Muscle layer of duodenum (tissue), 2 donors: Measurements from ENCODE around the gene KLK15.
"Not testable (repeated sequence)": the region's sequence is repeated elsewhere in the genome, so short reads cannot be mapped to it uniquely, and the experiment has no call there.

ENCODE experiments used
- H3K27ac ChIP-seq: one replicate; pipeline ENCODE4 v1.7.0; 2013; ENCODE audit warnings: mild to moderate bottlenecking, low read length
- H3K27me3 ChIP-seq: one replicate; pipeline ENCODE4 v1.7.0; 2013; ENCODE audit warnings: low read depth, mild to moderate bottlenecking, control low read depth, low read length
- H3K36me3 ChIP-seq, 2 donors: one replicate each; pipeline ENCODE4 v1.7.0; 2013; ENCODE audit warnings: low read length in 2 of 2, control low read depth in 1 of 2, mild to moderate bottlenecking in 1 of 2; ENCODE audit not compliant: insufficient read depth in 2 of 2, control insufficient read depth in 1 of 2
- H3K4me1 ChIP-seq, 2 donors: one replicate each; pipeline ENCODE4 v1.7.0; 2013; ENCODE audit warnings: low read length in 2 of 2, mild to moderate bottlenecking in 2 of 2, control low read depth in 1 of 2, moderate library complexity in 1 of 2; ENCODE audit not compliant: insufficient read depth in 2 of 2, control insufficient read depth in 1 of 2
- H3K4me3 ChIP-seq, 2 donors: one replicate each; pipeline ENCODE4 v1.7.0; 2013; ENCODE audit warnings: low read length in 2 of 2, low read depth in 1 of 2, mild to moderate bottlenecking in 1 of 2
- H3K9me3 ChIP-seq, 2 donors: one replicate each; pipeline ENCODE4 v1.7.0; 2013; ENCODE audit warnings: low read length in 2 of 2, control low read depth in 1 of 2, mild to moderate bottlenecking in 1 of 2; ENCODE audit not compliant: control insufficient read depth in 1 of 2
- donor health status: healthy.

The KLK15 gene

DNA sequence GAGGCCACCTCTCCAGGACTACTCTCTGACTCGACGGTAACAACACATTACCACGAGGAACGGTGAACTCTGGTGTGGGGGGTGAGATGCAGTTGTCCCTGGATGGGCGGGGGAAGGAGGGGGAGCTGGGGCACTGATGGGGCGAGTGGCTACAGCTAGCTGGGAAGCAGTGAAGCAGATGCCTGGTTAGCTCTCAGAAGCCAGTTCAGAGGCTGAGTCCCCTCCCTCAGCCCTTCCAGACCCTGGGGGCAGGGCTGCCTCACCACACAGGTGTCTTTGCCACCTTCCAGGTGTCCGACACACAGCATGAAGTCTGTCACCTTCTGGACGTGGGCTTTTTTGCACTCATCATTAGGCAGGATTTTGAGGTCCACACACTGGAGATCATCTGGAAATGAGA lies 13.7 kb downstream of the KLK15 start:
- H3K9me3 ChIP-seq = no peaks in the 10 kb centered on the region
- no peak overlapping the region for H3K4me3 ChIP-seq
- H3K4me1 ChIP-seq = peaks cover 0 to 11% of the 10 kb centered on the region in 2 donors
- peaks cover 22% of the 10 kb centered on the region for H3K27me3 ChIP-seq
- no peaks in the 10 kb centered on the region for H3K36me3 ChIP-seq
- H3K27ac ChIP-seq = no peak overlapping the region

DNA sequence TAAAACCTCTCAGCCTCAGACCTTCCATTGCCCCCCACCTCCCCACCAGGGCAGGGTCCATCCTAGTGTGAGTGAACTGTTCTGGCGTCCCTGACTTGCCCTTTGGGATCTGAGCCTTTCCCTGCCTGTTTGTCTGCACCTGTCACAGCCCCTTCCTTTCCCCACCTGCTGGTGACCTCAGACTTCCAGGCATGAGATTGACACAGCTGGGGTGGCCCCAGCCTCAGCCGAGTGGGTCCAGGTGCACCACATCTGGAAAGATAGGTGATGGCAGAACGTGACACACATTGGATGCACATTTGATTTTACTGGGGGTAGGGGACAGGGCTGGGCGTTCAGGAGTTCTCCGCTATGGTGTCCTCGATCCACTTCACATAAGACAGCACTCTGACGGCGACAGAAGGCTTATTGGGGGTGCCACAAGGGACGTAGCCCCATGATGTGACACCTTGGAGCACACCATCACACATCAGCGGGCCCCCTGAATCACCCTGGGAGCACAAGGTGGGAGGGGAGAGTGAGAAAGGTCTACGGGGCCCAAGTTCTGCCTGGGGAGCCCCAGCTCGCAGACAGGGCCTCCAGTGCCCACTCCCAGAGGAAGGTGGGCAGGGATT lies 14.4 kb downstream of the KLK15 start:
- peaks cover 0 to 11% of the 10 kb centered on the region in 2 donors for H3K4me1 ChIP-seq
- no peak overlapping the region for H3K4me3 ChIP-seq
- no peak overlapping the region for H3K27ac ChIP-seq
- peaks cover 22% of the 10 kb centered on the region for H3K27me3 ChIP-seq
- no peaks in the 10 kb centered on the region for H3K36me3 ChIP-seq
- H3K9me3 ChIP-seq = no peaks in the 10 kb centered on the region

DNA sequence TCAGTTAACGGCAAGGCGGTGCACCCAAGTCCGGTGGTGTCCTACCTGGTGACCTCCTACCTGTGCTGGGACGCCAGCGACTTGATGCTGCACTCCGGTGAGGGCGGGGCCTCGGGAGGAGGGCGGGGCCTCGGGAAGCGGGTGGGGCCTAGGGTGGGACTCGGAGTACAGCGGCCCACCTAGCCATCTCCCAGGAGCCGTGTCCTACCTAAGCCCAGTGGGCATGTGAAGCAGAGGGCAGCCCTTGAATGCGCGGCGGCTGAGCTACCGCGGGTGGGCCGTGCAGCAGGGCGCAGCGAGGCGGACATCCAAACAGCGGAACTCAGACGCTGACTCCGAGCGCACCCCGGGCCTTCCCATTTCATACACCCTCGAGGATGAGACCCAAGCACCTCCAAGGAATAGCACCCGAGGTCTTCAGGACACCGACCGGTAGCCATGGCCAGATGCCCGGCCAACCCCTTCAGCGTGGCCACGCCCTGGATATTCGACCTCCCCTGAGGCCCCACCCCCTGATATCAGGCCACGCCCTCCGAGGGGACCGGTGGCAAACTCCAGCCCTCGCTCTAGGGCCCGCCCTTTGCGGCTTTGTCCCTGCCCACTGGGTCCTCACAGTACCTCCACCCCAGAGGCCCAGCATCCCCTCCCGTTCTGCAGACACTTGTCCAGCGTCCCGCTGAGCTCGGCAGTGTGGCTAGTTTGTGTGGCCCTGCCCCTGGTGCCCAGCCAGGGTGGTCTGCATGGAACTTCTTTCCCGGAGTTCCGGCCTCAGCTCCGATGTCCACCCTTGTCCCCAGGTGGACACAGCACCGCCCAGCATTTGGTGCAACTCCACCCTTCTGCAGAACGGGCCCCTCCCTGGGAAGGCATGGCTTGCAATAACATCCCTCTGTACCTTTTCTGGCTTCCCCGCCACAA lies 15.2 kb downstream of the KLK15 start:
- Histone ChIP-seq H3K4me3 (peak overlapping the region; percentile 36 to 42), H3K36me3 (no peaks in the 10 kb centered on the region), H3K9me3 (no peaks in the 10 kb centered on the region), H3K27me3 (peaks cover 22% of the 10 kb centered on the region), H3K4me1 (peaks cover 0 to 11% of the 10 kb centered on the region in 2 donors), H3K27ac (no peak overlapping the region)

DNA sequence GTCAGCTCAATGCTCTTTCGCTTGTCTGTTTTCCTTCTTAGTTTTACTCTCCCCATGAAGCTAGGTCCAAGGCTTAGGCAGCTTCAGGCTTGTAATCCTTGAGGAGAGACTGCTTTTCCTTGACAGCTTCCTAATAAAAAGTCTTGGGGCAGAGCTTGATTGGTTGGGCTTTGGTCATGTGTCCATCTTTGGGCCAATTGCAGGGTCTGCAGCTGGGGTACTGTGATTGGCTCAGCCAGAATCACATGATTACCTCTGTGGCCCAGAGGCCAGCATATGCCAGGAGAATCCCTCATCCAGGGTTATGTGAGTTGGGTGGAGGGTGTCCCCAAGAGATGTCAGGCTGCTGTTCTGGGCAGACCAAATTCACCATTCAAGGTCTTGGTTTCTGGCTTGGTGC lies 17.9 kb downstream of the KLK15 start:
- H3K9me3 ChIP-seq = no peaks in the 10 kb centered on the region
- H3K36me3 ChIP-seq = no peaks in the 10 kb centered on the region
- H3K27me3 ChIP-seq = peaks cover 15% of the 10 kb centered on the region
- H3K4me3 ChIP-seq = no peak overlapping the region
- peaks cover 0 to 8% of the 10 kb centered on the region in 2 donors for H3K4me1 ChIP-seq
- H3K27ac ChIP-seq = no peak overlapping the region

DNA sequence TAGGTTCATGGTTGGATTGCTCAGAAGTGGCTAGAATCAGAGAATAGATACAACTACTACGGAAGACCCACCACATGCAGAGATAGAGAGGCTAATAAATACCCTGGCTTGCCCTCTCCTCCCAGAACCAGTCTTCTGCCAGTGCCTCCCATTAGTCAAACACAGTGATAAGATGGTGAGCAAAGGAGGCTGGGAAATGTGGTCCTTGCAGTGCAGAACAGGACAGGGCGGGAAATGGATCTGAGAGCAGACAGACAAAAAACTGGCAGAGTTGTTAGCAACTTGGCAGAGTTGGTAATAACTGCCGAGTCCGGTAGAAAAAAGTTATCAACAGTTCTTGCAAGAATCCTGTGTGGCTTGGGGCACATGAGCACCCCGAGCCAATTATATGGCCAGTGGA lies 18.5 kb downstream of the KLK15 start:
- Histone ChIP-seq H3K9me3 (no peaks in the 10 kb centered on the region), H3K27ac (no peak overlapping the region), H3K4me1 (peaks cover 0 to 8% of the 10 kb centered on the region in 2 donors), H3K36me3 (no peaks in the 10 kb centered on the region), H3K27me3 (peaks cover 15% of the 10 kb centered on the region), H3K4me3 (no peak overlapping the region)

DNA sequence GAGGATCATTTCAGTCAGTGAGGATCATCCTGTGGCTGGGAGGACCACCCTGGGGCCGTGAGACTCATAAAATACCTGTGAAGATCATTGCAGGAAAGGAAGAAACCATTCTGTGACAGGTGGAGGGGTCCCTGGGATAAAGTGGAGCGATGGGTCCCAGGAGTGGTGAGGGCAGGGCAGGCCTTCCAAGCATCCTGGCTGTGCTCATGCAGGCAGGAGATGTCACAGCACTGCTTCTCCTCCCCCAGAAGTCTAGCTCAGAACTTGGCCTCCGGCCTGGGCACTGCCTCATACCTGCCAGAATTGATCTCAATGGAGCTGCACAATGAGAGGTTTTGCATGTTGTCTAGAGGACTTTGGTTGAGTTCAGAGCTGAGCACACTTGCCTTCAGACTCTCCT lies 20.9 kb downstream of the KLK15 start:
- no peaks in the 10 kb centered on the region for H3K36me3 ChIP-seq
- no peak overlapping the region for H3K27ac ChIP-seq
- H3K9me3 ChIP-seq = no peaks in the 10 kb centered on the region
- H3K4me1 ChIP-seq = no peaks in the 10 kb centered on the region
- H3K27me3 ChIP-seq = no peaks in the 10 kb centered on the region
- H3K4me3 ChIP-seq = no peak overlapping the region

DNA sequence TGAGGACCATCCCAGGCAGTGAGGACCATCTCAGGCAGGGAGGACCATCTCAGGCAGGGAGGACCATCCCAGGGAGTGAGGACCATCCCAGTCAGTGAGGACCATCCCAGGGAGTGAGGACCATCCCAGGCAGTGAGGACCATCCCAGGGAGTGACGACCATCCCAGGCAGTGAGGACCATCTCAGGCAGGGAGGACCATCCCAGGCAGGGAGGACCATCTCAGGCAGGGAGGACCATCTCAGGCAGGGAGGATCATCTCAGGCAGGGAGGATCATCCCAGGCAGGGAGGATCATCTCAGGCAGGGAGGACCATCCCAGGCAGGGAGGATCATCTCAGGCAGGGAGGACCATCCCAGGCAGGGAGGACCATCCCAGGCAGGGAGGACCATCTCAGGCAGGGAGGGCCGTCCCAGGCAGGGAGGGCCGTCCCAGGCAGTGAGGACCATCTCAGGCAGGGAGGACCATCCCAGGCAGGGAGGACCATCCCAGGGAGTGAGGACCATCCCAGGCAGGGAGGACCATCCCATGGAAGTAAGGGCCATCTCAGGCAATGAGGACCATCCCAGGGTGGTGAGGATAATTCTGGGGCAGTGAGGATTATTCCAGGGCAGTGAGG lies 21.6 kb downstream of the KLK15 start:
- not testable (repeated sequence) for H3K36me3 ChIP-seq, H3K4me1 ChIP-seq, H3K27ac ChIP-seq, H3K27me3 ChIP-seq, H3K4me3 ChIP-seq, H3K9me3 ChIP-seq

DNA sequence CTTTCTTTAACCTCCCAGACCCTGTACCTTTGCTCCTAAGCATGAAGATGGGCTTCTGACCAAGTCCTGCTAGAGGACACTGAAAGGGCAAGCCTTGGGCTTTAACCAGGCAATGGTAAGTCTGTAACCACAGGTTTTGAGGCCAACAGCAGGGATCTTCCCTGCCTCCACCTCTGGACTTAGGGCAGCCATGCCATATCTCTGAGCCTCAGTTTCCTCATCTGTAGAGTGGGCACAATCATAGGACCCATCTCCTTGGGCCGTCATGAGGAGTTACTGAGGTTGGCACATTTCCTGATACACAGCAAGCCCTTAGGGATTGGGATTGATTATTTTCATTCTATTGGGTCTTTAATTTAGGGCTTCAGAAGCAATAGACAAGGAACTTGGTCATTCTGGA lies 24.5 kb downstream of the KLK15 start:
- peaks cover 0 to under 1% of the 10 kb centered on the region in 2 donors for H3K4me1 ChIP-seq
- H3K27ac ChIP-seq = no peak overlapping the region
- no peak overlapping the region for H3K4me3 ChIP-seq
- H3K9me3 ChIP-seq = no peaks in the 10 kb centered on the region
- peaks cover 0 to 3% of the 10 kb centered on the region in 2 donors for H3K36me3 ChIP-seq
- H3K27me3 ChIP-seq = no peaks in the 10 kb centered on the region

DNA sequence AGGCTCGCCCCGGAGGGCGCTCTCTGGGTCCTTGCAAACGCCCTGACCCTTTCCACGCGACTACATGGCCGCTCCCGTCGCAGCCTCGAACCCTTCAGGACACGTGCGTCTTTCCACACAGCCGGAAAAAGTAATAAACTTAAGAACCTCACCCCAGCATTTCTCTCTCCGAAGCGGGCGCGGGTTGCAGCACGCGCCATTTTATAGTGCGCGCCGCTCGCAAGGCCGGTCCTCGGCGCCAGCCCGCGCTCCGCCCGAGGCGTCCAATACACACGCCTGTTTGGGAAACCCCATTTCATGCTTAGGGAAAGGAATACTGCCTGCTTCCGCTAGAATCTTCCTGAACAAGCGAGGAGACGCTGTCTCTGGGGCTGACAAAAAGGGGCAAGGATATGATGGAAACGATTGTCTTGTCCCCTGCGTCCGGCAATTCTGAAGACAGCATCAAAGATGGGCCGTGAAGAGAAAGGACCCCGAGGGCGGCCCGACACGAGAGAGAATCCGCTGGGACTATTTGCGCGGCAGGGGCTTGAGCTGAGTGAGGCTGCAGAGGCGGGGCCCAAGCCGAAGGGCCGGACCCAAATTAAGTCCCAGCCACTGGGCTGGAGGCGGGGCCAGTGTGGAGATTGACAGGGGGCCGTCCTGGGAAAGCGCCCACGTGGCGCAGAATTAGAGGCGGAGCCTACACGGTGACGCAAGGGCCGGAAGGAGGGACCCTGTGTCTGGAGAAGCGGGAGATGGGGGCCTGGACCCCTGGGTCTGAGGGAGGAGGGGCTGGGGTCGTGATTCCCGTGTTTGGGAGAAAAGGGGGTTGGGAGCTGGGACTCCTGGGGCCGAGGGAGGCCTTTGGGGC lies 28.7 kb downstream of the KLK15 start:
- peaks cover 0 to 16% of the 10 kb centered on the region in 2 donors for H3K36me3 ChIP-seq
- no peaks in the 10 kb centered on the region for H3K9me3 ChIP-seq
- H3K4me1 ChIP-seq = peaks cover 4 to 15% of the 10 kb centered on the region in 2 donors
- peak overlapping the region; percentile 85 to 92 for H3K4me3 ChIP-seq
- peak overlapping the region; percentile 98 for H3K27ac ChIP-seq
- no peaks in the 10 kb centered on the region for H3K27me3 ChIP-seq

DNA sequence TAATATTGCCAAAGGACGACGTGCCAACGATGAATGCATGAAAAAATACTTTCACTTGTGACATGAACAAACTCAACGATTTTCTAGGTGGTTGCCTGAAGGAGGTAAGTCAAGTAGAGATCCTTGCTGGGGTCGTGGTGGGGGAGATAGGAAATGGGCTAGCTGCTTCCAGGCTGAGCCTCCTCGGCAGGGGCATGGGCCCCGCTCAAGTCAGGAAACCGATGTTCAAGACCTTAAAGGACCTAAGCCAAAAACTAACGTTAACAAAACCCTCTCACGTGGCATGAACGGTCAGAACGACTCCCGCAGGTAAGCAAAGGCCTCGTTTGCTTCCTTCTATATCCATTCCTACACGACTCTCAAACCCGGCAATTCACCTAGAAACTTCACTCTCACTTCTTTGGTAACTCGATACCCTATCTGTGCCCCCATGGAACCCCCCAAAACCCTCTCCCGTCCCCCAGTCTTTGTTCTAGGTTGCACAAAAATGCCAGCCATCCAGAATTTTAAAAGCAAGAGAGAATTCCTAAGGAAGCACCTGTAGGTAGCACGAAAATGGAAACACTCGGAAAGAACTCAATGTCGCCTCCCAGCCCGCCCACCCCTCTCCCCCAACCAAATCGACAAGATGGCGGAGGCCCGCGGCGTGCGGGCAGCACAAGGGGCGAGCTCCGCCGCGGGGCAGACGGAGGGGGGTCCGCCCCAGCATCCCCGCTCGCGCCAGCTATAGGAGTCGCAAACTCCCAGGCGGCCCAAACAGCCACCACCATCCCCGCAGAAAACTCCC lies 29.5 kb downstream of the KLK15 start:
- peak overlapping the region; percentile 98 for H3K27ac ChIP-seq
- no peaks in the 10 kb centered on the region for H3K27me3 ChIP-seq
- H3K36me3 ChIP-seq = peaks cover under 1 to 22% of the 10 kb centered on the region in 2 donors
- no peaks in the 10 kb centered on the region for H3K9me3 ChIP-seq
- peaks cover 4 to 15% of the 10 kb centered on the region in 2 donors for H3K4me1 ChIP-seq
- peak overlapping the region; percentile 85 to 92 for H3K4me3 ChIP-seq
